Activated gamma-delta T cell (primary cell): ENCODE data around the gene CTRB2.

Experiments
- DNase-seq: peaks from one replicate; lab custom pipeline; 2025; lab: John Stamatoyannopoulos, UW

Gene CTRB2

GRCh38 chr16:75172578-75172977, 34.4 kb downstream of the CTRB2 start:
- DNase-seq, result no peak

- no peak for DNase-seq
These were observed 37.0 kb downstream of the CTRB2 start for GRCh38 chr16:75169899-75170405.

DNA sequence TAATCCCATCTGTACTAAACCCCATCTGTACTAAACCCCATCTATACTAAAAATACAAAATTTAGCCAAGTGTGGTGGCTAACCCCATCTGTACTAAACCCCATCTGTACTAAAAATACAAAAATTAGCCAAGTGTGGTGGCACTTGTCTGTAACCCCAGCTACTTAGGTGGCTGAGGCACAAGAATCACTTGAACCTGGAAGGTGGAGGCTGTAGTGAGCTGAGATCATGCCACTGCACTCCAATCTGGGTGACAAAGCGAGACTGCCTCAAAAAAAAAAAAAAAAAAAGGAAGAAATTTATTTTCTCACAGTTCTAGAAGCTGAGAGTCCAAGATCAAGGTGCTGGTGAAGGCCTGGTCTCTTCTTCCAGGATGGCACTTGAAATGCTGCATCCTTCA, 46.6 kb downstream of the CTRB2 start:
- DNase-seq, result no peak
